Neural crest cell (in vitro differentiated cells): Measurements from ENCODE around the gene MYH9. TPM values are rescaled to one million over a fixed set of nuclear protein-coding genes. Genes with fewer than 3 reads are reported as not detected.
A peak's percentile ranks its signal among the peaks of the same experiment; 100 is the strongest.

ENCODE experiments used
- DNase-seq: peaks from one replicate; pipeline ENCODE4 v3.0.0; 2021; ENCODE audit warnings: low read depth, mixed read lengths, low spot score
- H3K27ac Mint-ChIP-seq: one replicate; pipeline ENCODE4 v1.8.0; 2021; ENCODE audit warnings: mild to moderate bottlenecking, mixed read lengths; ENCODE audit not compliant: unreplicated experiment
- H3K27me3 Mint-ChIP-seq: 2 replicates; pipeline ENCODE4 v1.8.0; 2021; ENCODE audit warnings: low read depth, mild to moderate bottlenecking, mixed read lengths
- H3K36me3 Mint-ChIP-seq: 2 replicates; pipeline ENCODE4 v1.8.0; 2021; ENCODE audit warnings: low read depth, mild to moderate bottlenecking, mixed read lengths
- H3K4me1 Mint-ChIP-seq: 2 replicates; pipeline ENCODE4 v1.8.0; 2021; ENCODE audit warnings: mixed read lengths
- H3K4me3 Mint-ChIP-seq: one replicate; pipeline ENCODE4 v1.8.0; 2021; ENCODE audit warnings: mild to moderate bottlenecking, mixed read lengths
- H3K9me3 Mint-ChIP-seq: 2 replicates; pipeline ENCODE4 v1.8.0; 2021; ENCODE audit warnings: mixed read lengths
- CTCF ChIP-seq: fragments of 200-600 bp; sonication (generic); conservative IDR thresholded peaks from 2 replicates; pipeline ENCODE4 v1.5.0; 2021; ENCODE audit warnings: antibody characterized with exemption, mild to moderate bottlenecking
- total RNA-seq: library from RNA; stranded (reverse); gene quantifications from 2 replicates; pipeline ENCODE4 v1.2.1, GENCODE V29; 2021

The MYH9 gene
- total RNA-seq, 1 donor from 2014 or later = 160 TPM

- H3K27me3 Mint-ChIP-seq = no peaks in the 10 kb centered on the region
- no peaks in the 10 kb centered on the region for H3K9me3 Mint-ChIP-seq
- no peak for DNase-seq
- H3K4me1 Mint-ChIP-seq = peaks cover 68% of the 10 kb centered on the region
- peak overlapping the region; percentile 60 for H3K27ac Mint-ChIP-seq
- no peaks in the 10 kb centered on the region for H3K36me3 Mint-ChIP-seq
- H3K4me3 Mint-ChIP-seq = no peak overlapping the region
- TF ChIP-seq CTCF = no peak
Measured at GRCh38 chr22:36355362-36355761, 32.4 kb downstream of the MYH9 start.

- H3K36me3 Mint-ChIP-seq = peaks cover 5% of the 10 kb centered on the region
- no peak for DNase-seq
- no peak for TF ChIP-seq CTCF
- H3K4me1 Mint-ChIP-seq = peaks cover 56% of the 10 kb centered on the region
- peak overlapping the region; percentile 31 for H3K27ac Mint-ChIP-seq
- H3K4me3 Mint-ChIP-seq = peak overlapping the region; percentile 25
- H3K9me3 Mint-ChIP-seq = no peaks in the 10 kb centered on the region
- no peaks in the 10 kb centered on the region for H3K27me3 Mint-ChIP-seq
Measured at GRCh38 chr22:36352803-36353507, 34.8 kb downstream of the MYH9 start.

GRCh38 chr22:36351921-36352802 is 35.6 kb downstream of the MYH9 start:
- TF ChIP-seq CTCF = no peak
- peaks cover 5% of the 10 kb centered on the region for H3K36me3 Mint-ChIP-seq
- no peak for DNase-seq
- H3K4me1 Mint-ChIP-seq = peaks cover 51% of the 10 kb centered on the region
- no peaks in the 10 kb centered on the region for H3K27me3 Mint-ChIP-seq
- H3K9me3 Mint-ChIP-seq = no peaks in the 10 kb centered on the region
- H3K27ac Mint-ChIP-seq = peak overlapping the region; percentile 75
- H3K4me3 Mint-ChIP-seq = peak overlapping the region; percentile 25

GRCh38 chr22:36350751-36351594 is 36.8 kb downstream of the MYH9 start:
- peak; percentile 14 for TF ChIP-seq CTCF
- Mint-ChIP-seq H3K27me3 (no peaks in the 10 kb centered on the region), H3K9me3 (no peaks in the 10 kb centered on the region), H3K27ac (peak overlapping the region; percentile 62), H3K4me3 (no peak overlapping the region), H3K4me1 (peaks cover 50% of the 10 kb centered on the region), H3K36me3 (peaks cover 5% of the 10 kb centered on the region)
- no peak for DNase-seq

GRCh38 chr22:36349726-36350125 is 38.0 kb downstream of the MYH9 start:
- no peak overlapping the region for H3K4me3 Mint-ChIP-seq
- TF ChIP-seq CTCF = no peak
- no peak for DNase-seq
- H3K9me3 Mint-ChIP-seq = no peaks in the 10 kb centered on the region
- peaks cover 5% of the 10 kb centered on the region for H3K36me3 Mint-ChIP-seq
- peak overlapping the region; percentile 22 for H3K27ac Mint-ChIP-seq
- H3K4me1 Mint-ChIP-seq = peaks cover 38% of the 10 kb centered on the region
- H3K27me3 Mint-ChIP-seq = no peaks in the 10 kb centered on the region
